ENCODE measurements around the gene LRRC52. TPM values are rescaled to one million over a fixed set of nuclear protein-coding genes. Genes with fewer than 3 reads are reported as not detected.

Gene LRRC52
- total and polyA plus RNA-seq, 9 of the 15 experiments (the other 6 are each of a cell fraction or from before 2014, with no cell fraction given) = not detected

- H3K4me3 ChIP-seq = no peak overlapping the region
- in situ Hi-C loops (cut with MboI) (loop anchor here (25.0 kb wide), 1 partner anchor 444 kb away; no protein-coding TSS in a partner anchor), intact Hi-C loops (cut with micrococcal nuclease) (no loop called here)
- H4K20me1 ChIP-seq (replicated peaks; ENCODE audit: control insufficient read depth, insufficient read depth, low read length) = no peaks in the 10 kb centered on the region
- peaks cover 8 to 11% of the 10 kb centered on the region in 2 experiments; a peak in 3 of 5 replicates for H3K27me3 ChIP-seq (ENCODE audit: control insufficient read depth in 2 of 2, insufficient read depth in 2 of 2, low read length in 2 of 2)
- no peak overlapping the region for H2AFZ ChIP-seq (ENCODE audit: low read depth, low read length)
- H3K9ac ChIP-seq (ENCODE audit: insufficient read depth in 1 of 2, low read depth in 2 of 2, low read length in 2 of 2) = no peak overlapping the region
- no peaks in the 10 kb centered on the region for H3K9me1 ChIP-seq (ENCODE audit: control insufficient read depth, insufficient read depth, low read length)
- ChIA-PET POLR2A (interaction anchor here (0.9 to 1.1 kb wide), 2 partner anchors 16 to 18 kb away, joined by 3 to 4 read pairs; no protein-coding TSS in a partner anchor), CTCF (ENCODE audit: low intra/inter-chr PET ratio) (interaction anchor here (0.7 kb wide), 1 partner anchor 790 kb away, joined by 3 read pairs; no protein-coding TSS in a partner anchor)
- DNase-seq (ENCODE audit: extremely low read depth in 1 of 4, low spot score in 3 of 4) (no peak), ATAC-seq (no peak), FAIRE-seq (no peak)
- BruUV-seq (replicated peaks) = no TSS peak
- 0 out of 5 replicates have a peak, but pooled peaks cover 0 to 3% of the 10 kb centered on the region in 2 experiments for H3K4me1 ChIP-seq (replicated peaks in 1 of 2; ENCODE audit: control insufficient read depth in 2 of 2, insufficient read depth in 2 of 2, low read length in 2 of 2)
- H3K79me2 ChIP-seq (ENCODE audit: control insufficient read depth, insufficient read depth, low read length) = no peaks in the 10 kb centered on the region
- no peaks in the 10 kb centered on the region for H3K36me3 ChIP-seq (ENCODE audit: control insufficient read depth, insufficient read depth, low read length)
- H3K27ac ChIP-seq (ENCODE audit: extremely low read depth, low read depth, low read length) = no peak overlapping the region
- H3K4me2 ChIP-seq (ENCODE audit: insufficient read depth, low read length) = no peak overlapping the region
- WGBS (ENCODE audit: insufficient coverage, low coverage, missing lambda C conversion rate) = 3% methylated on average over 24 of the region's 24 CpGs
- no peaks in the 10 kb centered on the region for H3K9me3 ChIP-seq (replicated peaks; ENCODE audit: control insufficient read depth, insufficient read depth, low read depth, low read length)
- TF ChIP-seq TAL1 (IDR thresholded peaks at IDR 0.05) (no peak), ZFP91 (CRISPR knock-in tag; IDR thresholded peaks at IDR 0.05) (no peak), PURB (CRISPR knock-in tag; IDR thresholded peaks at IDR 0.05; ENCODE audit: low read depth) (no peak), YBX1 (IDR thresholded peaks at IDR 0.05) (no peak), MTA1 (IDR thresholded peaks at IDR 0.05; ENCODE audit: borderline replicate concordance) (no peak), PCBP2 (IDR thresholded peaks at IDR 0.05; ENCODE audit: low read depth, low read length, poor library complexity, severe bottlenecking) (no peak), ETV6 (IDR thresholded peaks at IDR 0.05; ENCODE audit: borderline replicate concordance in 1 of 2, low read depth in 2 of 2, low read length in 1 of 2) (no peak), ETV6 (CRISPR knock-in tag; IDR thresholded peaks at IDR 0.05; ENCODE audit: borderline replicate concordance) (no peak), FOXK1 (CRISPR knock-in tag; IDR thresholded peaks at IDR 0.05; ENCODE audit: borderline replicate concordance) (no peak), MCM3 (IDR thresholded peaks at IDR 0.05) (no peak), RUNX1 (IDR thresholded peaks at IDR 0.05; ENCODE audit: low read depth) (no peak), CBFA2T2 (conservative IDR thresholded peaks at IDR 0.05) (no peak), PRMT5 (CRISPR knock-in tag; IDR thresholded peaks at IDR 0.05) (no peak), ID3 (CRISPR knock-in tag; IDR thresholded peaks at IDR 0.05) (no peak), ID3 (tag; IDR thresholded peaks at IDR 0.05) (no peak), ZNF274 (IDR thresholded peaks at IDR 0.05; ENCODE audit: borderline replicate concordance, low read depth, low read length) (no peak), KHSRP (IDR thresholded peaks at IDR 0.05) (no peak), ZNF445 (CRISPR knock-in tag; IDR thresholded peaks at IDR 0.05; ENCODE audit: low read depth) (no peak), CTCF (IDR thresholded peaks at IDR 0.05 in 2 of 3, conservative IDR thresholded peaks at IDR 0.05 in 1 of 3; ENCODE audit: insufficient read depth in 2 of 3, low read depth in 1 of 3, low read length in 3 of 3) (no peak), SRSF7 (optimal IDR thresholded peaks at IDR 0.05; ENCODE audit: low read depth, low read length) (no peak)
Measured at GRCh38 chr1:165580931-165581871, 37.4 kb downstream of the LRRC52 start.
